Activated CD4-positive, alpha-beta T cell treated with anti-CD3 and anti-CD28 coated beads for 48 hours (primary cell): ENCODE data around the gene GSTP1.
"Not testable (repeated sequence)": the region's sequence is repeated elsewhere in the genome, so short reads cannot be mapped to it uniquely, and the experiment has no call there.

ENCODE experiments used
- DNase-seq: peaks from one replicate; pipeline ENCODE4 v3.0.0-alpha.2; 2020

GSTP1 gene

GRCh38 chr11:67599149-67599548 lies 15.5 kb downstream of the GSTP1 start:
- DNase-seq = no peak

GRCh38 chr11:67600324-67601029 lies 16.9 kb downstream of the GSTP1 start:
- DNase-seq = no peak

- no peak for DNase-seq
Measured at GRCh38 chr11:67601098-67601497, 17.5 kb downstream of the GSTP1 start.

GRCh38 chr11:67604119-67604518 lies 20.5 kb downstream of the GSTP1 start:
- DNase-seq = not testable (repeated sequence)

- no peak for DNase-seq
Measured at GRCh38 chr11:67604815-67605214, 21.2 kb downstream of the GSTP1 start.

GRCh38 chr11:67605231-67606011 lies 21.8 kb downstream of the GSTP1 start:
- no peak for DNase-seq

GRCh38 chr11:67606093-67606491 lies 22.5 kb downstream of the GSTP1 start:
- no peak for DNase-seq

- DNase-seq = peak; percentile 98
Measured at GRCh38 chr11:67606492-67607295, 23.1 kb downstream of the GSTP1 start, which contains the start of gene NDUFV1. Gene NDUFV1, plus strand, starts transcription at chr11:67606936. Its CDS starts 69 bp downstream, at chr11:67607005.

- no peak for DNase-seq
Measured at GRCh38 chr11:67607507-67607906, 23.9 kb downstream of the GSTP1 start.

- no peak for DNase-seq
Measured at GRCh38 chr11:67608486-67608885, 24.9 kb downstream of the GSTP1 start.

- no peak for DNase-seq
Measured at GRCh38 chr11:67609316-67609715, 25.7 kb downstream of the GSTP1 start.

GRCh38 chr11:67610302-67610868 lies 26.8 kb downstream of the GSTP1 start:
- no peak for DNase-seq

- DNase-seq = no peak
Measured at GRCh38 chr11:67611165-67611564, 27.6 kb downstream of the GSTP1 start.

GRCh38 chr11:67611704-67612587 lies 28.3 kb downstream of the GSTP1 start:
- DNase-seq = no peak

GRCh38 chr11:67612751-67613150 lies 29.1 kb downstream of the GSTP1 start:
- no peak for DNase-seq

- no peak for DNase-seq
Measured at GRCh38 chr11:67613313-67613959, 29.8 kb downstream of the GSTP1 start.

GRCh38 chr11:67613960-67614715 lies 30.5 kb downstream of the GSTP1 start:
- DNase-seq = peak; percentile 87

- DNase-seq = peak; percentile 85
Measured at GRCh38 chr11:67614730-67615714, 31.4 kb downstream of the GSTP1 start.

- no peak for DNase-seq
Measured at GRCh38 chr11:67615728-67616430, 32.3 kb downstream of the GSTP1 start.
